CD4-positive, alpha-beta T cell treated with Interleukin-12 subunit alpha and Interleukin-12 subunit beta, for 1 hour (primary cell): ENCODE results near the gene PCDHA9.

ENCODE experiments used
- DNase-seq: peaks from one replicate; pipeline ENCODE4 v3.0.0-alpha.2; 2020

Gene PCDHA9

DNA sequence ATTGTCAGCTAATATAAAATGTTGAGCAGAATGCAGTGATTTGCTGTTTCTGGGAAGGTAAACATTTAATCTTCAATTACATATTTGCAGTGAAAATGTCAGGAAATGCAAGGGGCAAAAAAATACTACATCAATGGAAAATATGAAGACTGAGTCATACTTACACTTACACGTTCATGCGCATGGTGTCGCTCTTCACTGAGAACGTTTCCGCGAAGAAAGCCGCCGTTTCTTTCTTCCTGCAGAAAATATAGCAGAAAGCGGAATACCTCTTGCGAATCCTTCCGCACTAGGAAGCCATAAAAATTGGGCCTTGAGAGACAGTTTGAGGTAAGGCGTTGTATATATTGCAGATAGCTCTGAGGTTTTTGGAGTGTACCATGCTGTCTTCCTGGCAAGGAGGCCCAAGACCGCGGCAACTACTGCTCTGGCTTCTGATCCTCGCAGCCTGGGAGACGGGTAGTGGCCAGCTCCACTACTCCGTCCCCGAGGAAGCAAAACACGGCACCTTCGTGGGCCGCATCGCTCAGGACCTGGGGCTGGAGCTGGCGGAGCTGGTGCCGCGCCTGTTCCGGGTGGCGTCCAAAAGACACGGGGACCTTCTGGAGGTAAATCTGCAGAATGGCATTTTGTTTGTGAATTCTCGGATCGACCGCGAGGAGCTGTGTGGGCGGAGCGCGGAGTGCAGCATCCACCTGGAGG is 33.9 kb downstream of the PCDHA9 start, which contains the start of gene PCDHA13:
Gene PCDHA13 (plus strand): TSS at position 236 of the 702 bp plus-strand sequence. CDS start 145 bp downstream, at position 381.
- DNase-seq: no peak

DNA sequence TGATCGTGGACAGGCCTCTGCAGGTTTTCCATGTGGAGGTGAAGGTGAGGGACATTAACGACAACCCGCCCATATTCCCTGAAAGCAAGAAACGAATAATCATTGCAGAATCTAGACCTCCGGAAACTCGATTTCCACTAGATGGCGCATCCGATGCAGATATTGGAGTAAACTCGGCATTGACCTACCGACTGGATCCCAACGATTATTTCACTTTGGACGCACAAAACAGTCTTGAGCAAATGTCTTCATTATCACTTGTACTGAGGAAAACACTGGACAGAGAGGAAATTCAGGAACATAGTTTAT is 34.4 kb downstream of the PCDHA9 start:
- no peak for DNase-seq

GRCh38 chr5:140883373-140883772 is 35.2 kb downstream of the PCDHA9 start:
- DNase-seq: no peak

DNA sequence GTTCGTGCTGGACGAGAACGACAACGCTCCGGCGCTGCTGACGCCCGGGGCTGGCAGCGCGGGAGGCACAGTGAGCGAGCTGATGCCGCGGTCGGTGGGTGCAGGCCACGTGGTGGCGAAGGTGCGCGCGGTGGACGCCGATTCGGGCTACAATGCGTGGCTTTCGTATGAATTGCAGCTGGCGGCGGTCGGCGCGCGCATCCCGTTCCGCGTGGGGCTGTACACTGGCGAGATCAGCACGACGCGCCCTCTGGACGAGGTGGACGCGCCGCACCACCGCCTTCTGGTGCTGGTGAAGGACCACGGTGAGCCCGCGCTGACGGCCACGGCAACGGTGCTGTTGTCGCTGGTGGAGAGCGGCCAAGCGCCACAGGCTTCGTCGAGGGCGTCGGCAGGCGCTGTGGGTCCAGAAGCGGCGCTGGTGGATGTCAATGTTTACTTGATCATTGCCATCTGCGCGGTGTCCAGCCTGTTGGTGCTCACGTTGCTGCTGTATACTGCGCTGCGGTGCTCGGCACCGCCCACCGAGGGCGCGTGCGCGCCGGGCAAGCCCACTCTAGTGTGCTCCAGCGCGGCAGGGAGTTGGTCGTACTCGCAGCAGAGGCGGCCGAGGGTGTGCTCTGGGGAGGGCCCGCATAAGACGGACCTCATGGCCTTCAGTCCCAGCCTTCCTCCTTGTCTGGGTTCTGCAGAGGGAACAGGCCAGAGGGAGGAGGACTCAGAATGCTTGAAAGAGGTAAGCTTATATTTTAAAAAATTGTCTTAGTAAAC is 35.9 kb downstream of the PCDHA9 start:
- DNase-seq: no peak
